Activated naive CD4-positive, alpha-beta T cell treated with anti-CD3 and anti-CD28 coated beads for 36 hours (primary cell): Measurements from ENCODE around the gene RPS6KA6. TPM values are rescaled to one million over a fixed set of nuclear protein-coding genes. Genes with fewer than 3 reads are reported as not detected.

Experiments
- CTCF ChIA-PET: fragments of 350-600 bp; sonication (Branson Sonifier 250); formaldehyde crosslinking; loops from one replicate; lab custom pipeline; 2021; ENCODE audit warnings: antibody characterized with exemption; lab: Charles Lee
- DNase-seq: peaks from one replicate; pipeline ENCODE4 v3.0.0-alpha.2; 2020
- H3K27ac Mint-ChIP-seq: one replicate; pipeline ENCODE4 v1.8.0; 2021; ENCODE audit warnings: mild to moderate bottlenecking, mixed read lengths
- H3K27me3 Mint-ChIP-seq: one replicate; pipeline ENCODE4 v1.8.0; 2021; ENCODE audit warnings: low read depth, mixed read lengths
- H3K36me3 Mint-ChIP-seq: one replicate; pipeline ENCODE4 v1.8.0; 2021; ENCODE audit warnings: low read depth, mixed read lengths
- H3K4me1 Mint-ChIP-seq: one replicate; pipeline ENCODE4 v1.8.0; 2021; ENCODE audit warnings: low read depth, mixed read lengths
- H3K4me3 Mint-ChIP-seq: one replicate; pipeline ENCODE4 v1.8.0; 2021; ENCODE audit warnings: mild to moderate bottlenecking, moderate library complexity, mixed read lengths
- H3K9me3 Mint-ChIP-seq: one replicate; pipeline ENCODE4 v1.8.0; 2021; ENCODE audit warnings: mixed read lengths
- intact Hi-C: fragments of 100-400 bp; cut with micrococcal nuclease; formaldehyde crosslinking; loops from one replicate; pipeline ENCODE4 v1.15.1; 2023
- total RNA-seq, 2 experiments: library from RNA; stranded (reverse); gene quantifications; one replicate each; pipeline ENCODE4 v1.2.3, GENCODE V29; 2021

The RPS6KA6 gene
- under 1 TPM in 1 of 2 experiments, not detected in 1; 0.02 TPM for total RNA-seq

DNA sequence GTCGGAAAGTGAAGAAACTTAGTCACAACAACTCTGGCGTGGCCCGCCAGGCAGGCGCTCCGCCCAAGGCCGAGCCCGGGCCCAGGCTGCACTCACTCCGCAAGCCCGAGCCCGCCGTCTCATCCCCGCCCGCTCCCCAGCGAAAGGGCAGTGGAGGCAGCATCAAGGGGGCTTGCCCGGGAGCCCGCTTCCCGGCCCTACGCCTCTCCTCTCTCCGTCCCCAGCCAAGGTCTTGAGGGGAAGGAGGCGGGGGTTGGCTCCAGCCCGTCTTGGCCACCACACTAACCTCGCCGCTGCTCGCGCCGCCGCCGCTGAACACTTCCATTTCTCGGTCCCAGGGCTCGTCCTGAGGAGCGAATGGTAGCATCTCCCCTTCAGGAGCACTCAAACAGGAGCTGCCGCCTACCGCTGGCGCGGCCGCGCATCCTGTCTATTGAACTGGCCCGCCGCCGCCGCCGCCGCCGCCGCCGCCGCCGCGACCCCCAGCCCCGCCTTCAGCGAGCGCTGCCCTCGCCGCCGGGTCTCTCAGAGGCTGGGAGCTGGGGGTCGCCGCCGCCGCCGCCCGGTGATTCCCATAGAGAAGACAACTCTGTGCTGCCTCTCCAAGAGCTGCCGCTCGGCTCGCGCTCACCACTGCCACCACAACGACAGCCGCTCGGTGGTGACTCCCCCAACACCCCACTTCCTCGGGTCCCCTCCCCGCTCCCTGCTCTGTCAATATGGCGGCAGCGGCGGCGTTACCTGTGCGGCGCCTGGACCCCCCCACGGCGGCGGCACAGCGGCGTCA lies at the start of gene RPS6KA6:
RPS6KA6 (minus strand) TSS at position 667 of the 787 bp plus-strand sequence; CDS start at position 367, 300 bp downstream.
- no peak within 1 kb of the TSS for H3K27ac Mint-ChIP-seq
- peaks cover 23% of the 10 kb centered on the region for H3K27me3 Mint-ChIP-seq
- H3K4me3 Mint-ChIP-seq, result peak within 1 kb of the TSS; percentile 54
- CTCF ChIA-PET, result no interaction called here
- H3K36me3 Mint-ChIP-seq, result no peaks in the 10 kb centered on the region
- peaks cover 2% of the 10 kb centered on the region for H3K9me3 Mint-ChIP-seq
- peaks cover 4% of the 10 kb centered on the region for H3K4me1 Mint-ChIP-seq
- no peak for DNase-seq
- intact Hi-C loops, result no loop called here

DNA sequence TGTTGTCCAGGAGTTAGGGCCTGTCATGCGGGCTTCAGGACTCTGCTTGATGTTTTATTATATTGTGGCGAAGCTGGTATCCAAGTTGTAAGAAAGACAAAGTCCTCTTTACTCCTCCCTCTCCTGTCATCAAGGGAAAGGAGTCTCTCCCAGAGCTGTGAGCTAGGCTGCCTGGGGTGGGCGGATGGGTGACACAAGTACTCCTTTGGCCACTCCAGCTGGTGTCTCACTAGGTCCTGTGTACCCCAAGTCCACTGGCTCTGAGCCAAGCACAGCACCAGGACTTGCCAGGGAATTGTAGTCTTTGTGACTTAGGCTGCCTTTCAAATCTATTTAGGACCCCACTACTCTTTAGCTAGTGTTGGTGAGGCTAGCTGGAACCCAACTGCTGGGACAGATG lies 36.7 kb upstream of the RPS6KA6 start:
- no peak for DNase-seq
- CTCF ChIA-PET, result no interaction called here
- Mint-ChIP-seq H3K36me3 (no peaks in the 10 kb centered on the region), H3K9me3 (no peaks in the 10 kb centered on the region), H3K27me3 (no peaks in the 10 kb centered on the region), H3K4me1 (no peaks in the 10 kb centered on the region), H3K4me3 (no peak overlapping the region), H3K27ac (no peak overlapping the region)
- intact Hi-C loops, result no loop called here

DNA sequence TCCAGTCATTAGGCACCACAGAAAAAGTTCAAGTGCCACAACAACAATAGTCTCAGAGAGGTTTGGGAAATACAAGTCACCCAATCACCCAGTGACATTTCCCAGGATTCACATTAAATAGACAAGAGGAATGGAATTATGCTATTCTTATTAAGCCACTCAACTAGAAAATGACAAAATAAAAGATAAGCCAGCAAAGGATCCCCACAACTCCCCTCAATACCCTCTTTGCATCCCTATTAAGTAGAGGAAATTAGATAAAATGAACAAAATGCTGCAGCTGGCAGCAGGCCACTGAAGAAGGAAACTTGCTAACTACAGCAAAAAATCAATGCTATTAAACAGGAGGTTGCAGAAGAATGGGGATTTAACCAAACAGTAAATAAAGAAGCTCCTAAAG lies 35.3 kb upstream of the RPS6KA6 start:
- CTCF ChIA-PET, result no interaction called here
- Mint-ChIP-seq H3K36me3 (no peaks in the 10 kb centered on the region), H3K4me3 (no peak overlapping the region), H3K27me3 (no peaks in the 10 kb centered on the region), H3K27ac (no peak overlapping the region), H3K9me3 (no peaks in the 10 kb centered on the region), H3K4me1 (no peaks in the 10 kb centered on the region)
- intact Hi-C loops, result no loop called here
- no peak for DNase-seq

DNA sequence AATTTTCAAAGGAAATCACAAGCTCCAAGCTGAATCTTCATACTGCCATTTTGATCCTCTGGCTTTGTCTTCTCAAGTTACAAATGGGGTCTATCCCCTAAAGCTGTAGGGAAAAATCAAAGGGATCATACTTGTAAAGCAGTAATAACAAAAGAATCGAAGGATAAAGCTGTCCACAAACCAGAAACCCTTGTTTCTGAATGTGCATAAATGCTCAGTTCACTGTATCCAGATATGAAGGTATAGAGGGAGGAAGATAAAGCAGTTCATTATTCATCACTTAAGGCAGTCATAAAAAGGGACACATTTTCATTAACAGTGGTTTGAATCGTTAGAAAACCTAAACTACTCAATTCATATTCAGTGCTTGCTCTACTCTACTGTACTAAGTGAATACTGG lies 33.2 kb upstream of the RPS6KA6 start:
- no peak for DNase-seq
- H3K9me3 Mint-ChIP-seq, result no peaks in the 10 kb centered on the region
- no peak overlapping the region for H3K27ac Mint-ChIP-seq
- no peaks in the 10 kb centered on the region for H3K4me1 Mint-ChIP-seq
- H3K27me3 Mint-ChIP-seq, result no peaks in the 10 kb centered on the region
- no peak overlapping the region for H3K4me3 Mint-ChIP-seq
- intact Hi-C loops, result no loop called here
- CTCF ChIA-PET, result no interaction called here
- H3K36me3 Mint-ChIP-seq, result no peaks in the 10 kb centered on the region

DNA sequence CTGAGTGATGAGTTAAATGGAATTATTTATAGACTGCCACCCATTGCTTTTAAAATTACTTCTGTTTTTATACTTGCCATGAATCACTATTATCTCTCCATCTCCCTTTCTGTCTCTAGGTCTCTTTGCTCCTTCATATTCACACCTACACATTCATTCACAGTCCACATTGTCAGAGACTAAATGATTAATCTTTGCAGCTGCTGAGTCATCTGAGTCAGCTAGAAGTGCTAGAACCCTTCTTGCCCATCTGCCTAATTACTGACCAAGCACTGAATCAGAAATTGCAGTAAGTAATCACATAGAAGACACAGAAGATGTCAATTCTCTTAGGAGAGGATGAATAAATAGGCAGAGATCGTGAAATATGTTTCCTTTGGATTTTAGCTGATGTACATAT lies 31.6 kb upstream of the RPS6KA6 start:
- Mint-ChIP-seq H3K27me3 (no peaks in the 10 kb centered on the region), H3K27ac (no peak overlapping the region), H3K4me3 (no peak overlapping the region), H3K36me3 (no peaks in the 10 kb centered on the region), H3K9me3 (peaks cover 1% of the 10 kb centered on the region), H3K4me1 (no peaks in the 10 kb centered on the region)
- intact Hi-C loops, result no loop called here
- CTCF ChIA-PET, result no interaction called here
- DNase-seq, result no peak

DNA sequence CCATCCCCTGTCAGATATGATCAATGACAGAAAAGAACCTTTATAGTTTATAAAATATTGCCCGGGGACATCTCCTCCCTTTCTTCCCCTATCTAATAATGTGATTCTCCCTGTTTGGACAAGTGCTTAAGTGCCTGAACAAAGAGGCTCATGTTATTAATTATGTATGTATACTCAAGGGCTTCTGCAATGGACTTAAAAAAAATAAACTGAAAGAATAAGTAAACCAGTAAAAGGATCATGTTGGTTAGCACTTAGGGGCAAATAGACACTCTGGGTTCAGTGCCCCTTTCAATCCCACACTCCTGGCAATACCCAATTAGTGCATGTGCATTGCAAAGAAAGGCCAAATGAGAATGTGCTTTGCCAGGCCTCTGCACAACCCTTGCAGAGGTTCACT lies 30.7 kb upstream of the RPS6KA6 start:
- peaks cover 2% of the 10 kb centered on the region for H3K9me3 Mint-ChIP-seq
- CTCF ChIA-PET, result no interaction called here
- no peak overlapping the region for H3K4me3 Mint-ChIP-seq
- no peaks in the 10 kb centered on the region for H3K4me1 Mint-ChIP-seq
- intact Hi-C loops, result no loop called here
- H3K36me3 Mint-ChIP-seq, result no peaks in the 10 kb centered on the region
- no peak overlapping the region for H3K27ac Mint-ChIP-seq
- H3K27me3 Mint-ChIP-seq, result no peaks in the 10 kb centered on the region
- no peak for DNase-seq

DNA sequence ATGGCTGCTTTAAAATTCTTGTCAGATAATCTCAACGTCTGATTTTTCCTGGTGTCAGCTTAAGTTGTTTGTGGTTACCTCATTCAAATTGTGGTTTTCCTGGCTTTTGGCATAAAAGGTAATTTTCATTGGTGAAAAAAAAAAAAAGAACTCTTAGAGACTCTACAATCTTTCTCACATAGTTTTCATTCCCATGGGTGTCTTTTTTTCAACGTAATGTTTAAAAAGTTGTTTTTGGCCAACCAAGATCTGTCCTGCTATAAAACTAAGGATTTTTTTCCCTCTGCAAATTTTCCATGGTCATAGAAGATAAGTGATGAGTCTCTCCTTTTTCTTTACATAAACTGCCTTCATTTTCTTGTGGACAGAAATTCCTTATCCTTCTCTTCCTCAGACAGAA lies 28.9 kb upstream of the RPS6KA6 start:
- Mint-ChIP-seq H3K36me3 (no peaks in the 10 kb centered on the region), H3K4me1 (no peaks in the 10 kb centered on the region)

DNA sequence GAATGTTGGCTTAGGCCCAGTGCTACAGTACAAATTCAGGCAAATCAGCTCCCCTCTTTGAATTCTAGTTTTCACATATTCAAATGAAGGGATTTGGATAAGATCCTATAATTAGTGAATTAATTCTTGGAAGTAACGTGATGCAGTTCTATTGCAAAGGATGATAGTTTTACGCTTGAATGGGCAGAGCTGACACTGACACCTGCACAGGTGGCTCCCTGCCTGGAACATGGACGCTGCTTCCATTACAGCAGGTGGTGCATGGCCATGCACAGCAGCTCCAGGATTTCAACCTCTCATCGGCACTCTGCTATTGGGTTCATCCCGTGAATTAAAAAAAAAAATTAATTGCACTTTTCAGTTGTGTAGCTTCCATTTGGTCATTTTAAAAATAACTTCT lies 28.4 kb upstream of the RPS6KA6 start:
- no peak for DNase-seq
- no peak overlapping the region for H3K4me3 Mint-ChIP-seq

More for the DNA sequence above, 28.9 kb upstream of the RPS6KA6 start:
- Mint-ChIP-seq H3K27ac (no peak overlapping the region), H3K9me3 (peaks cover 2% of the 10 kb centered on the region), H3K27me3 (no peaks in the 10 kb centered on the region), H3K4me3 (no peak overlapping the region)
- intact Hi-C loops, result no loop called here
- DNase-seq, result no peak
- CTCF ChIA-PET, result interaction anchor here (0.7 kb wide), 1 partner anchor 220 kb away, joined by 5 read pairs; no protein-coding TSS in a partner anchor

DNA sequence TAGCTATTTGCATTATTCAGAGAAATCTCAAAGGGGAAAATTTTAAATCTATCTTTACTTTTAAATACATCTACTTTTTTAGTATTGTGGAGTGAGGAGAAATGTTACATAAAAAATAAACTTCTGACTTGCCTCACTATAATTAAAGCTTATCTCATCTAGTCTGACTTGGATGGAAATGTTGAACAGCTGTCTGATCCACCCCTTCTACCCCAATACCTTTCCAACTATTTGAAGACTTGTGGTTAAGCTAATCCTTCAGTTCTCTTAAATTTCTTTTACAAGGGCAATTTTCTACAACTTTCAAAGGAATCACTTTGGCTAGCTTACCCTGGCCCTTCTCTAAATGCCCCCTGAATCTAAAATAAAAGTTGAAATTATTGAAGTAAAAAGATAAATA lies 17.3 kb upstream of the RPS6KA6 start:
- Mint-ChIP-seq H3K27ac (no peak overlapping the region), H3K36me3 (no peaks in the 10 kb centered on the region), H3K4me1 (no peaks in the 10 kb centered on the region), H3K27me3 (no peaks in the 10 kb centered on the region), H3K9me3 (no peaks in the 10 kb centered on the region), H3K4me3 (no peak overlapping the region)
- DNase-seq, result no peak
- CTCF ChIA-PET, result no interaction called here
- intact Hi-C loops, result no loop called here

More for the DNA sequence above, 28.4 kb upstream of the RPS6KA6 start:
- intact Hi-C loops, result no loop called here
- CTCF ChIA-PET, result interaction anchor here (0.7 kb wide), 1 partner anchor 220 kb away, joined by 5 read pairs; no protein-coding TSS in a partner anchor
- Mint-ChIP-seq H3K27ac (no peak overlapping the region), H3K36me3 (no peaks in the 10 kb centered on the region), H3K4me1 (no peaks in the 10 kb centered on the region), H3K9me3 (peaks cover 2% of the 10 kb centered on the region), H3K27me3 (no peaks in the 10 kb centered on the region)

DNA sequence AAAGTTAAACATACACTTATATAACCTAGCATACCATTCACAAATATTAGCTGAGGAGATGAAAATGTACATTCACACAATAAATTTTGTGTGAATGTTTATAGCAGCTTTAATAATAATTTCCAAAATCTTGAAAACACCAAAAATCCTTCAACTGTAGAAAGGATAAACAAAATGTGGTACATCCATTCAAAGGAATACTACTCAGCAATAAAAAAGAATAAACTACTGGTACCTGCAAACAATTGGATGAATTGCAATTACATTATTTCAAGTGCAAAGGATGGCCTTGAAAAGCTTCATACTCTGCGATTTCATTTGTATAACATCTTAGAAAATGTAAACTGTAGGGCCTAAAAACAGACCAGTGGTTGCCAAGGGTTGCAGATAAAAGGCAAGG lies 11.7 kb upstream of the RPS6KA6 start:
- H3K27ac Mint-ChIP-seq, result no peak overlapping the region
- intact Hi-C loops, result no loop called here
- H3K4me1 Mint-ChIP-seq, result no peaks in the 10 kb centered on the region

DNA sequence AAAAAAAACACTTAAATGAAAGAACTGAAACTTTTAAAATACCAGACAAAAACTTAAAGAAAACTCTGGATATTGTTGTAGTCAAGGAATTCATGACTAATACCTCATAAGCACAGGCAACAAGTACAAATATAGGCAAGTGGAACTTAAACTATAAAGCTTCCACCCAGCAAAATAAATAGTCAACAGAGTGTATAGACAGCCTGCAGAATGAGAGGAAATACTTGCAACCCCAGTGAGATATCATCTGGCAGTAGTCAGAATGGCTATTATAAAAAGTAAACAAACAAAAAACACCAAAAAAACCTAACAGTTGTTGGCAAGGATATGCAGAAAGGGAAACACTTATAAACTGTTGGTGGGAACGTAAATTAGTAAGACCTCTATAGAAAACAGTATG lies 9.6 kb upstream of the RPS6KA6 start:
- Mint-ChIP-seq H3K4me1 (no peaks in the 10 kb centered on the region), H3K9me3 (peaks cover 2% of the 10 kb centered on the region), H3K27ac (no peak overlapping the region), H3K27me3 (no peaks in the 10 kb centered on the region), H3K36me3 (no peaks in the 10 kb centered on the region), H3K4me3 (no peak overlapping the region)
- intact Hi-C loops, result no loop called here
- CTCF ChIA-PET, result no interaction called here
- no peak for DNase-seq

More for the DNA sequence above, 11.7 kb upstream of the RPS6KA6 start:
- no peak for DNase-seq
- Mint-ChIP-seq H3K36me3 (no peaks in the 10 kb centered on the region), H3K4me3 (no peak overlapping the region), H3K9me3 (no peaks in the 10 kb centered on the region), H3K27me3 (no peaks in the 10 kb centered on the region)
- CTCF ChIA-PET, result no interaction called here

DNA sequence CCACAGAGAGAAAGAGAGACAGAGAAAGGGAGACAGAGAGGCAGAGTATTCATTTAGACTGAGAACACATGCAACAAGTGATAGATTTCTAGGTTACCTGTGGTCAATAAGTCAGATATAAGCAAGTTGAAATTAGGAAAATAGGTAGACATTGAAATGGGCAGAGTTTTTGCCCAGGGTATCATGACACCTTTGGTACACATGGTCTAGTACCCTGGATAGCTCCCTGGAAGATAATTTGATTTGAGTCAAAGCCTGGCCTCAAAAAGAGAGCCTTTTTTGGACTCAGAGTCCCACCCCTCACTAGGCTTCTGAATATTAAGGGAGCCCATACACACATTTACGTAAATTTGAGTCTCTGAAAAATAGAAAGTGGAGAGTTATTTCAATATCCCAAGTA lies 4.0 kb upstream of the RPS6KA6 start:
- Mint-ChIP-seq H3K27ac (no peak overlapping the region), H3K27me3 (peaks cover 10% of the 10 kb centered on the region), H3K9me3 (peaks cover 4% of the 10 kb centered on the region), H3K4me3 (no peak overlapping the region), H3K4me1 (peaks cover 1% of the 10 kb centered on the region), H3K36me3 (no peaks in the 10 kb centered on the region)
- intact Hi-C loops, result no loop called here
- DNase-seq, result no peak
- CTCF ChIA-PET, result no interaction called here

DNA sequence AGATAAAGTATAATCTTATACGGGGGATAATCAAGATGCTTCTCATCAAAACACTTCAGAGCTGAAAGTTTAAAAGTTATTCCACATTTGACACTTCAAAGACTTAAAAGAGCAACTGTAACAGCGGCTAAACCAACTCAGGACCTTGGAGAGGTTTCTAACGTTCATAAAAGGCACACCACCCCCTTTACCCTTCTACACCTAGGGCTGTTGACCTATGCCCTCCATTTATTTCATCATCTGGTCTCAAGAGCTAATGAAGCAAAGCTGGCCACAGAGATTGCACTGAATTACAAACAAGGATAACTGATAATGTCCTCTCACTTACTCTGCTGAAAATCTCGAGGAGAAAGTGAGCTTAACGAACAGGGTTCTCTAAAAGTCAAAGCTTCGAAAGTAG lies 1.1 kb upstream of the RPS6KA6 start:
- Mint-ChIP-seq H3K4me3 (no peak overlapping the region), H3K27ac (no peak overlapping the region), H3K27me3 (peaks cover 19% of the 10 kb centered on the region), H3K36me3 (no peaks in the 10 kb centered on the region), H3K4me1 (peaks cover 4% of the 10 kb centered on the region), H3K9me3 (peaks cover 4% of the 10 kb centered on the region)
- intact Hi-C loops, result no loop called here
- CTCF ChIA-PET, result no interaction called here
- no peak for DNase-seq
